Measurements from ENCODE around the gene DCANP1.
"Not testable (repeated sequence)": the region's sequence is repeated elsewhere in the genome, so short reads cannot be mapped to it uniquely, and the experiment has no call there.

The DCANP1 gene

GRCh38 chr5:135447298-135447929 lies at the start of gene DCANP1:
DCANP1 (minus strand) TSS chr5:135447348; CDS start chr5:135447108, 240 bp downstream.
- DNase-seq = no peak

GRCh38 chr5:135495531-135495930 lies 48.4 kb upstream of the DCANP1 start:
- not testable (repeated sequence) for DNase-seq

DNA sequence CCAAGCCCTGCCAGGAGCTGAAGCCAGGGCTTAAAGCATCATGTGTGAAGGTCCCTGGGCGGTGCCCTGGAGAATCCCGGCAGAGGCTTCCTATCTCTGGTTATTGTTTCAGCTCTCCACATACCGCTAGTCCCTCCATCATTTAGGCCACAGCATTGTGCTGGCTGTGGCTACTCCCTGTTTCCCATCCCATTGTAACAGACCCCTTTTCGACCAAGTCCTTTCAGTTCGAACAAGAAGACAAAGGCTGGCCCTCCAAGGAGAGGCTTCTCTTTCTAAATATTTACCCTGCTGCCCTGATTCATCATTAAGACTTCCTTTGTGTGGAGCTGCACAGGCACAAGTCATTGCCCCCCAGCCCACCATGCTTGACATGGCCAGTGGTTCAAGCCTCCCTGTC lies 47.0 kb upstream of the DCANP1 start:
- DNase-seq = no peak

DNA sequence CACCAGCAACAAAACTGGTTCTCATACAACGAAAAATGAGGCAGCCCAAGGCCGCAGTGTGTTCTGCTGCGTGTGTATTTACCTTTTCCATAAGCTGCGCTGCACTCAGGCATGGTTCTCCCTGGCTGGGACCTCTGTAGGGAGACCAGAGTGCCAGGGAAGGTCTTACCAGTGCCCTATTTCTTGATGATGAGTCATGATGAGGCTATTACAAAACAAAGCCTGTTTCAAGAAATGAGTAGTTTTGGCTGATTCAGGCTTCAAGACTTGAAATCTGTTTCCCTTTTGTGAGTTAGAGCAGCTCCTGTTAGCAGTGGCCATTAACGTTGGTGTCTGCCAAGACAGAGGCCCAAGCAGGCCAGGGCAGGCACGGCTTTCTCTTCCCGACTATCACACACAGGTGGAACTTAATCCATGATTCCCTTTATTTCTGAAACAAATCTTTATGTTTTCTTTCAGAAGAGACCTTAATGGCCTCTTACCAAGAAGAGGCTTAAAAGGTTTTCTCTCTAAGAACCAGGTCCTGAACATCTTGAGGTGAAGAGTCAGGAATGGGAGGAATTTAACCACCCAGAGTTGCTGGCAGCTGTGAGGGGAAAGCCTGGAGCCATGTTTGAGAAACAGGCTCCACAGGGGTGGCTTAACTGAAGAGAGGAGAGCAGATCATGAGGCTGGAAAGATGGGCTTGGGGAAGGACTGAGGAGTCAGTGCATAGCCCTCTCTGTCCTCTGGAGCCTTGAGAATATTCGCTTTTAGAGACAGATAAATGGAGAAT lies 46.4 kb upstream of the DCANP1 start:
- DNase-seq = peak; percentile 54

DNA sequence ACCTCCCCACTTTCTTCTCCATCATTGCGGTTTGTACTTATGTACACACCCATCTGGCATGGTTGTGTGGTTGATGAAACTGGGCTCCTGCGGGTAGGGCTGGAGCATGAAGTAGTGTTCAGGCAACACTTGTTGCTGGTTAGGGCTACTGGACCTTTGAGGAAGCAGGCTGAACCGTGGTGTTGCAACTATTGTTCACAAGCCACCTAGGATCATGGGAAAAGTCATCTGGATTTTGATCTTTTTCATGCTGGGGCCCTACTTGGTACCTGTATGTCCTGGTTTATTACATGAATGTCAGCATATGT lies 45.1 kb upstream of the DCANP1 start:
- no peak for DNase-seq

- DNase-seq = no peak
Observed at GRCh38 chr5:135491552-135492318, 44.6 kb upstream of the DCANP1 start.

DNA sequence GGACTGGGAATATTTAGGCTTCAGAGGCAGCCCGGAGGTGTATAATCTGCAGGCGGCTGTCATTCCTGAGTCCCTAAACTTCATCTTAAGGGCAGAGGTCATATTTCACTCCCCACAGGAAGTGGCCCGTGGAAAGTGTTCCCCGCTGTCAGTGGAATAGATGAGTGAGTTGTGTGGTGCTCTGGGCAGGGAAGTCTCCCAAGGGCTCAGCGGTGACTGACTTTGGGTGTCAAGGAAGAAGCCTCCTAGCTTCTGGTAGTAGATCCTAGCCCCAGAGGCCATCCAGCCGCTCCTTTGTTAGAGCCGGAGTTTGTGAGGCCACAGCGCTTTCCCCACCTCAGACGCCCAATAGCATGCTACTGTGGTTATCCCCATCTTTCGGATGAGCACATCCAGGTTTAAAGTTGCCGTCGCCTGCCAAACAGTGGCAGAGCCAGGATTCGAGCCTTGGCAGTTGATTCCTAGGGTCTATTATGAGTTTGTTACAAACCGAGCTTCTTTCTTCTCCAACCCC lies 43.9 kb upstream of the DCANP1 start:
- DNase-seq = no peak

DNA sequence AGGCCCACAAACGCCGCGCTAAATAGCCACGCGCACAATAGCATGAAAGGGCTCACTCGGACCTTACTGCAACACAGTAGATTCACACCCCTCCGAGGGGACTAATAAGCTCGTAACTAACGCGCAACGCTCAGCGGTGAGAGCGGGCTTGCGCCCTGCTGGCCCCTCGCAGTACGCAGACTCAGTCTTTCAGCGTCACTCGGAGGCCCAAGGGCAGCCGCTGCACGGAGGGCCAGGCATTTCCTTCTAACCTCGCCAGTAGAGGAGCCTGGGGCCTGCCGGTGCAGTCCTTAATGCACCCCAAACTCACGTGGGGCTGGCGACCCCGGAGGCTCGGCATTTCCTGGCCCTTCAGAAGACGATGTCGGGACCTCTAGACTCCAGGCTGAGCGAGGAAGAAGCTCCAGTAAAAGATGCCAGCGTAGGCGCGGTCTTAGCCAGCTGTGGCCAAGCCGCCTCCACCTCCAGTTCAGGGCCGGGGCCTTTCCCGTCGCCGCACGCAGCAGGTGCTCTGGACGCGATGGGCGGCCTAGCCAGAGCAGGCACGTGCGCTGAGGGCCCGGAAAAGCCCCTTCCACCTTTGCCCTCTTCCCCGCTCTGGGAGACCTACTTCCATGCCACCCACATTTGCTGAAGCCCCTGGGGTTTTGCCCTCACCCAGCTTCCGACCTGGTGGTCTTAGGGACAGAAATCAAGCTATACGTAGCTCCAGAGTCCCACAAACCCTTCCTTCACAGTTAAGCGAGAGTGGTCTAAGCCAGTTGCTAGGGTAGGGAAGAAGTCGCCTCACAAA lies 43.3 kb upstream of the DCANP1 start:
- no peak for DNase-seq

- DNase-seq = no peak
Observed at GRCh38 chr5:135489466-135490244, 42.5 kb upstream of the DCANP1 start.

- DNase-seq = no peak
Observed at GRCh38 chr5:135488727-135489465, 41.7 kb upstream of the DCANP1 start.

DNA sequence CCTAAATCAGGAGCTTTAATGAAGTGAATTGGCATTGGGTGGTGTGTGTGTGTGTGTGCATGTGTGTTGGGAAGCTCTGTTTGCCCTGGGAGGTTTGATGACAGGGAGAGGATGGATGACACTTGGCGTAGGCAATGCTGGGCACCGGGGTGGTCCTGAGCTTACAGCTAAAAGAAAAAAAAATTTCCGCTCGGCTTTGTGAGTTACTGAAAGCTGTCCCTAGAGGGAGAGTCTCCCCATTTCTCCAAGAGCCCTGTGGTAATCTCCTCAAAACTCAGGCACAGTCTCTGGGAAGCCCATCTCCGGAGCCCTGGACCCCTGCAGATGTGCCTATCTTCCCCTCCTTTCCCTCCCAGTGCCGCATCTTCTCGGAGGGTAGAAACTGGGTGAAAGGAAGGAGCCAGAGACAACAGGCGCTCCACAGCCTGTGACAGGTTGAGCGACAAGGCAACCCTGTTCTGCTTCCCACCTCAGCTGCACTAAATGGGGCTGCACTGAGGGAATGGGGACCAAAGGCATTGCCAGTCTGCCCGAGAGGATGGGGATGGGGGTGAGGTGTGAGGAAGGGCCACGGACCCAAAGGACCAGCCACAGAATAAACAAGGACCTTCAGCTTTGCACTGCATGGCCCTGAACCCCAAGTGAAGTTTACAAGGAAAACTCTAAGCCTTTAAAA lies 40.8 kb upstream of the DCANP1 start:
- DNase-seq = no peak

- DNase-seq = no peak
Observed at GRCh38 chr5:135487037-135487395, 39.9 kb upstream of the DCANP1 start.

DNA sequence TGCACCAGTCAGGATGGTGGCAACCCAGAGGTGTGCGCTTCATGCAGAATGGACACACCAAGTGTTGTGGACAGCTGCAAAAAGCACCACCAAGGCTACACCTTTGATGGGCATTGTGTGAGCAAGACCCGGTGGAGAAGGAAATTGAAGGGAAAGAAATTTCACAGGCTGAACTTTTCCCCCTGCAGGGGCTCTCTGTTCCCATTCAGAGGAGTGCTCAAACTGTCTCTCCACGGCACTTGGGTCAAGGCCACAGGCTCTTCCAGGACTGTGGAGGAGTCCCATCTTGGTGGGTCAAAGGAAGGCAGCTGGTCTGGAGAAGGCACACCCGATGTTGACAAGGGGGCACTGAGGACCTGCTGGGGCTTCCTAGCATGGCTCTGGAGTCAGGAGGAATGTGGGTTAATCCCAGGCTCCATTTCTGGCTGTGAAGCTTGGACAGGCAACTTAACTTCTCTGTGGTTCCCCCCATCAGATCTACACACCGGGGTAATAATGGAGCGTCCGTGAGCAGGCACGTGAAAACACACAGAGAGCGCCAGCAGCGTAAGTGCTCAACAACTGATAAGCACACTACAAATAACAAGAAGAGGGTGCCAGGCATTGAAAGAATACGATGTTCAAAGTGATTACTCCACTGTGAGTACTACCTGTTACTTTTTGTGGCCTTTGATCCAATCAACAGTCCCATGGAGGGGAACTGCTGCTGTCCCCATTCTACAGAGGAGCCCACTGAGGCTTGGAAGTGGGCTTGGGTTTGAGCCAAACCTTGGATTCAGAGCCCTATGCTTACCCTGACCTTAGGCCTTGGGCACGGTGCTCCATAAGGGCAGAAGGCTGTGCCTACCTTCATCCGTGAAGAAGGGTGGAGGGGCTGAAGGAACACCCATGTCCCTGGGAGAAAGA lies 39.2 kb upstream of the DCANP1 start:
- no peak for DNase-seq

DNA sequence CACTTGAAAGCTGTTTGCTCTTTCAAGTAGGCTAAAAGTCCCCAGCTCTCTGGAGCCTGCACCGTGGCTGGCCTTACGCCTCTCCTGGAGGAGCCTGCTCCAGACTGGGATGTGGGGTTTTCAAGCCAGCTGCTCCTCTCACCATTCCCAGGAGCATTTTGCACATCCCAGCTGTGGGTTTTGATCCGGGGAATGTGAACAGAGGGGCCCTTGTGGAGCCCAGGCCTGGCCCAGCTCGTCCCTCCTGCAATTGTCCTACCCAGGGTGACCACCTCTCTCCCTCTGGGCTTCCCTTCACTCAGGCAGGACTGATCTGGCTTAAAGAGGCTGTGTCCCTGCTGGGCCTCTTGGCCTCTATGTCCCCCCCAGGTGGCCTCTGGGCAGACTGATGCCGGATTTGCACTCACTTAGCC lies 37.5 kb upstream of the DCANP1 start:
- no peak for DNase-seq

DNA sequence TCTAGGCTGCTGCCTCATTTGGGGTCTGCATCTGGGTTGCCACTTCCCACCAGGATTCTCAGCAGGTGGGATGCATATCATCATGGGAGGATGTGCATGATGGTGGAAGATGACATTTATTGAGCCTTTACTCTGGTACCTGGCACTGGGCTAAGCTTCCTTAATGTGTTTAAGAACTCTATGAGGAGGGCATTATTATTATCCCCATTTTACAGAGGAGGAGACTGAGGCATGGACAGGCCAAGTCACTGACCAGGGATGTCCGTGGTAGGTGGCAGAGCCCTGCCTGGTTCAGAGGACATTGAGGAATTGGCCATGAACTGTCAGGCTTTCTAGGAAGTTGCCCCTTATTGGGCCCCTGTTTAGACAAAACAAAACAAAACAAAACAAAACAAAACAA lies 36.1 kb upstream of the DCANP1 start:
- no peak for DNase-seq

GRCh38 chr5:135482381-135482933 lies 35.3 kb upstream of the DCANP1 start:
- DNase-seq = no peak

GRCh38 chr5:135481909-135482311 lies 34.8 kb upstream of the DCANP1 start:
- DNase-seq = no peak

DNA sequence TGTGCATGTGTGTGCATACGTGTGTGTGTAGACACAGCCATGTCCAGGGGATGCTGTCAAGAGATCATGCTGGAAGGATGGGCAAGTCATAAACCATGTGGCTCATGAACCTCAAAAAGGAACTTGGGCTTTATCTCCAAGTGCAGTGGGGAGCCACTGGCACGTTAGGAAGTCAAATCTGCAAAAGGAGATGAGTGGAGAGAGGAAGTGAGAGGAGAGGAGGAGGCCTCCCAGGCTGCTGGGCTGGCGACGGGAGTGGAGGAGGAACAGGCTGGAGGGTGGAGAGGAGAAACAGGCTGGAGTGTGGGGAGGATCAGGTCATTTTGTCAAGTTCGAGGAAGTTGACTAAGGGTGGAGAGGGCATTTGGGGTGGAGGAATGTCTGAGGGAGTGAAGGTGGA lies 34.2 kb upstream of the DCANP1 start:
- DNase-seq = no peak

DNA sequence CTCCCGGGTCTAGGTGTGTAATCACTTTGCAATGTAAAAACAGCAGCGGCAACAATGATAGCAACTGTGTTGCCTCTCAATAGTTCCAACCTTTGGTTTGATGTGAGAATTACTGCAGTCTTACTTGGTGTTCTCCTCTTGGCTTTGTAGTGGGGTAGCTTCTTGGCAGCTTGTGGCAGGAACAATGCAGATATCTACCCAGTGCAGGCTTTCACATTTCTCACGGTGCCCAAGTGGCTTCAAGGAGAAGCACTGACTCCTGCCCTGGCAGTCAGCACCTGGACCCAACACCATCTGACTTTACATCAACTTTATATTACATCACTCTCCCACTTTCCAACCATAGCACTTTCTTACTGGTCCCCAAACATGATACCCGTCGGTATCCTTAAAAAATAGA lies 33.4 kb upstream of the DCANP1 start:
- no peak for DNase-seq

All from activated CD4-positive, alpha-beta T cell treated with anti-CD3 and anti-CD28 coated beads, Interleukin-2, amount 50 U/mL, for 16 hours (primary cell).